ENCODE results near the gene ARHGAP23.

Gene ARHGAP23

DNA sequence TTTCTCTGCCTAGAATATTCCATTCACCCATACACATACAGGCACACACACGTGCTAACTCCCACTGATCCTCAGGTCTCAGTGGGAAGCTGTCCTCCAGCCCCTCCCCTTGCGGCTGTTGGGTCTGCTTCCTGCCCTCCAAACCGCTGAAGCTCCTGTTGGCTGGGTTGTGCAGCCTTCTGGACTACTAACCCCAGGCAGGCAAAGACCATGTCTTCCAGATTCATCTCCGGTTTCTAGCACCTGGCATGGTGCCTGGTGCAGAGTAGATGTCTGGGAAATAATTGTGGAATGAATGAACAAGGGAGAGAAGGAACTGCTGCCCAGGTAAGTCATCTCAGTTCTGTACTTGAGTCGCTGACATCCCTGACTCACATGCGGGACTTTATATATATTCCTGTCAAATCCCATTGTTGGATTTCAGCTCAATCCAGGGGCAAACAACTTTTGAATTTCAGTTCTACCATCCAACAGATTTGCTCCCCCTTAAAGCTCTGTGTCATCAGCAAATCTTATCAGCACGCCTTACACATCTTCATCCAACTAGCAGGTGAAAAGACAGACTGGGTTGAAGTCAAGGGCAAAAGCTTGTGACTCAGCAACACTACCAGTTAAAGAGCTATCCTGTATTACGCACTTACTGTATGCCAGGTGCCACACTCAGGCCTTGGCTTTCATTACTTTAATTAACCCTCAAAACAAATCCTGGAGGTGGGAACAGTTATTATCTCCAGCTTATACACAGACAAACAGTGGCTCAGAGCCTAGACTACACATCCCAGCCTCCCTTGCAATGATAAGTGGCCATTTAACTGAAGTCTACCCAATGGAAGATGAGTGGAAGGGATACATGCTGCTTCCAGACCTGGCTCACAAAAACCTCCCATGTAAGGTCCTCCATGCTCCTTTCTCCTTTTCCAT lies 126.4 kb downstream of the ARHGAP23 start:
- no peak for DNase-seq

DNA sequence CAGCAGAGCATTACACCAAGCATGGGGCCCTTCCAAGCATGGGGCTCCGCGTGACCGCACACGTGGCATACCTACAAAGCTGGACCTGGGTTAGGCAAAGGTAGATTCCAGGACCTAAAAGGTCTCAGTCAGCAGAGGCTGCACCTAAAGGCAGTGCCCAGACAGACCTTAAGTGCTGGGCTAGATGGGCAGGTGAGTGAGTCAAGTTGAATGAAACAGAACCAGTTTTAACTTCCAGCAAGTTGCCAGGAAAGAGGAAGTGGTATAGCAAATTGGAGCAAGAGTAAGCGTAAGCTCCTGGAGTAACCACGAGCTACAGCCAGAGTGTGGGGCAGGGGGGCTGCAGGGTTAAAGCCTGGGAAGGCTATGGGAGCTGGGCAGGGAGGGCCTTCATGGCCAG lies 128.0 kb downstream of the ARHGAP23 start:
- no peak for DNase-seq

DNA sequence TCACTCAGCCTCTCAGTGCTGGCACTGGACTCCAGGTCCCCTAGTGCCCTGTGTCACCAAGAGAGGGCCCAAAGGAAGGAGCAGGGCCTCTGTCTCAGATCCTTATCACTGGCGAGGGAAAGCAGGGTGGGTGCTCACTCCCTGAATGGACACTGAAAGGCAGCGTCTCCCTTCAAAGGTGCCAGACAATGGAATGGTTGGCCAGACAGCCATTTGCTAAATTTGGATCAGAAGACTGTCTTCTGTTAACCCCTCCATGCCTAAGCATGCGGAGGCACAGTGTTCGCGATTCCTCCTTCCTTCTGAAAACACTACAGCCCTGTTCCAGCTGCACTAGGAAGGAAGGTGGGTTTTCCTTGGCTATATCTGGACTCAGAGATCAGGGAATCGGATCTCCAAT lies 129.1 kb downstream of the ARHGAP23 start:
- no peak for DNase-seq

DNA sequence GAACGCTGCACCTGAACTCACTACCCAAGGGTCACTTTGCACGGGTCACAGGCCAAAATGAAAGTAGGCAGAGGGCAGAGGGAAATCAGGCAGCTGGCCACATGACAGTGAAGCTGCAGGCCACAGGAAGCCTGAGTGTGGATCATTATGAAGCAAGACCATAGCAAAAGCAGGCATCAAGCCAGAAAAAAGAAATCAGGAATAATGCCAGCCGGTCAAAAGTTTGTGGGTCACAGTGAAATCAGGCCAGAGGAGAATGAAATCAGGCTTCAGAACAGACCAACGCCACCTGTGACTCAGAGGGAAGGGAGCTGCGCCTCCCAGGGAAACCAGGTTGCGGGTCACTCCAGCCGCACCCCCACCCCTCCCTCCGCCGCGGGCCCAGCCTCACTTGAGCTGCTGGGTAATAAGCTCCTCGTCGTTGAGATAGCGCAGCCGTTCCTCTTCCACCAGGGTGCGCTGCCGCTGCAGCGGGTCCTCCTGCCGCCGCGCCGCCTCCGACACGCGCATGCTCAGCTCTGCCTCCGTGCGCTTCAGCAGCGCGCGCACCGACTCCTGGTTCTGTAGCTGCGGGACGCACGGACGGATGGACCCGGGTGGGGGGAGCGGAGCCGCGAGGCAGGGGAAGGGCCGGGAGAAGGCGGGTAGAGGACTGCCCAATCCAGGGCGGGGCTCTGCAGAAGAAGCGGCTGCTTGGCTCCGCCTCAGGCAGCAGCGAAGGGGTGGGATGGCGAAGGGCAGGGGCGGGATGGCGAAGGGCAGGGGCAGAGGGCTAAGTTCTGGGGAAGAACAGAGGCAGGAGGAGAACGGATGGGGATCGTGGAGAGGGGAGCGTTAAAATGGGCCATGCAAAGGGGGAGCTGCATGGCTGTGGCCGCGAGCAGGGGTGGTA lies 129.8 kb downstream of the ARHGAP23 start:
- peak; percentile 90 for DNase-seq

DNA sequence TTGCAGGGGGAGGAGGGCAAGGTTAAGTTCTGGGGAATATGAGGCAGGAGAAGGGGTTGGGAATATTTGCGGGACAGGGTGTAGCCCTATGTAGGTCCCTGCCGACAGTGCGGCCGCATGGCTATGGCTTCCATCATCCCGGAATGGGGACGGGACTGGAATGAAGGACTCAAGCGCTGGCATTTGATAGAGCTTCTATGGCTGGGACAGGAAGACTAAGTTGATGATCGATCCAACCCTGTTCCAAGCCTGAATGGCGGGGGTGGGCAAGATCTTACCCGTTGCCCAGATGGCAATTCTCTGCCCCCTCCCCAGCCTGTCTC lies 130.4 kb downstream of the ARHGAP23 start:
- no peak for DNase-seq

DNA sequence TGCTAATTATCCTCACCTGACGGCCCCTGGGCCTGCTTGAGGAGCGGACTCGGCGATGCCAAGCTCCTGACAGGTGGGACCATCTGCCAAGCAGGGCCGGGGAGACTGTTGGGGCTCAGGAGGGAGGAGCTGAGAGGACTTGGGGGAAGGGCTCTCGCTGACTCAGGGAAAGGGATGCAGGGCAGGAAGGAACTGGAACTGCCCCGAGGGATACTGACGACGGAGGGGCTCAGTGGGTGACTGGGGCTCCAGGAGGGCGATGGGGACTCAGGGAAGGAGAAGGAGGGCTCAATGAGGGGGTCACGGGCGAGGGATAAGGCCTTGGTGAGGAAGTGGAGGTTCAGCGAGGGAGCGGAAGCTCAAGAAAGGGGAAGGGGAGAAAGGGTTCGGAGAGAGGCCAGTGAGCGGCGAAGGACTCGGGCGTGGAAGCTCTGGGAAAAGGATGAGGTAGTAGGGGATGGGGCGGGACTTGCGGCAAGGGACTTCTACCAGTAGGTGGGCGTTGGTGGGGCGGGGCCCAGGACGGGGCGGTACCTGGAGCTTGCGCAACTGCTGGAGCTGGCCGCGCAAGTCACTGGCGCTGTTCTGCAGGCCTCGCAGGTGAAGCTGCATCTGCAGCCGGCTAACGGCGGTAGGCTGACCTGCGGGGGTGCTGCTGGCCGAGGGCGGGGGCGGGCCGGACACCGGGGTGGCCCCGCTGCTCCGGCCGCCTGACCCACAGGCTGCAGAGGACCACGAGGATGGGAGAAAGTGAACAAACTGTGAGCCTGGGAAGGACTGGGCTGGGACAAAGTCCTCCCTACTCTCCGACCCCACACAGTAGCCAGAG lies 131.0 kb downstream of the ARHGAP23 start:
- peak; percentile 93 for DNase-seq

DNA sequence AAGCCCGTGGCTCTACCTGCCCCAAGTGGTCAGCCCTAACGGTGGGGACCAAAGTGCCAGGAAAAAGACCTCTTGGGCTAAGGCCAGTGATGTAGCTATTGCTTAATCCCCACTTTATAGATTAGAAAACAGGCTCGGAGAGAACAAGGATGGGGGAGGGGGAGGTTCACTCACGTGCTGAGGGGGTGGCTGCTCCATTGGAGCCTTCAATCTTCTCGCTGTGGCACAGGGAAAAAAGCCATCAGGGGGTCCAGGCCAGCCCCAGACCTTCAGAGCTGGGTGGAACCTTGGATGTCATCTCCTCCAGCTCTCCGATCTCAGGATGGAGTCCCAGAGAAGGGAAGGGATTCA lies 131.6 kb downstream of the ARHGAP23 start:
- DNase-seq, result no peak

DNA sequence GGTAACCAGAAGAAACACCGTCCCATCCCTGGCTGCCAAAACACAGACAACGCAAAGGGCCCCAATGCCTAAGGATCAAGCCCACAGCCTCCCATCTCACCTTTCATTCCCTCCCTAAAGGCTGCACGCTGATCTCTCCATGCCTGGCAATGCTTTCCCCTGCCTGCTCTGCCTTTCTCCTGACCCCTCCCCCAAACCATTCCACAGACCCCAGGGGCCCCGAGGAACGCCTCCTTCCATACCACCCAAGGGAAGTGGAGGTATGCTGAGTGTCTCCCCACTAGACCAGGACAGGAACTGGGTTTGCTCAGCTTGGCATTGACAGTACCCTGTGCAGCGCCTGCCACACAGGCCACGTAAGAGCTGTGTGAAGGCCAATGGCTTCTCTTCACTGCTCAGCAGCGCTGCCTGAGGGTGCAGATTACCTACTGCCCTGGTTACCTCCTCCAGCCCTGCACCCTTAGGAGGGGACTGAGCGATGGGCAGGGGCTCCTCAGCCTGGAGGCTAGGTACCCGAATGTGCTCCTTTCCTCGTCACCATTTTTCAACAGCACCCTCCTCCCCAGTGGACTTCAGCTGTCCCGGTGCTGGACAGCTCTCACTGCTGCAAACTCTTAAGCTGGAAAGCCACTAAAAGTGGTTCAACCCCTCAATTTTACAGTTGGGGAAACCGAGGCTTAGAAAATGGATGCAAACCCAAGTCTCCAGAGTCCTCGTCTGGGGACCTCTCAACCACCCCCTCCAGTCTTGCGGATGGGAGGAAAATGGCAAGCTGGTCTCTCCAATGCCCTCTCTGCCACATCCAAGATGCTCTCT lies 132.4 kb downstream of the ARHGAP23 start:
- no peak for DNase-seq

DNA sequence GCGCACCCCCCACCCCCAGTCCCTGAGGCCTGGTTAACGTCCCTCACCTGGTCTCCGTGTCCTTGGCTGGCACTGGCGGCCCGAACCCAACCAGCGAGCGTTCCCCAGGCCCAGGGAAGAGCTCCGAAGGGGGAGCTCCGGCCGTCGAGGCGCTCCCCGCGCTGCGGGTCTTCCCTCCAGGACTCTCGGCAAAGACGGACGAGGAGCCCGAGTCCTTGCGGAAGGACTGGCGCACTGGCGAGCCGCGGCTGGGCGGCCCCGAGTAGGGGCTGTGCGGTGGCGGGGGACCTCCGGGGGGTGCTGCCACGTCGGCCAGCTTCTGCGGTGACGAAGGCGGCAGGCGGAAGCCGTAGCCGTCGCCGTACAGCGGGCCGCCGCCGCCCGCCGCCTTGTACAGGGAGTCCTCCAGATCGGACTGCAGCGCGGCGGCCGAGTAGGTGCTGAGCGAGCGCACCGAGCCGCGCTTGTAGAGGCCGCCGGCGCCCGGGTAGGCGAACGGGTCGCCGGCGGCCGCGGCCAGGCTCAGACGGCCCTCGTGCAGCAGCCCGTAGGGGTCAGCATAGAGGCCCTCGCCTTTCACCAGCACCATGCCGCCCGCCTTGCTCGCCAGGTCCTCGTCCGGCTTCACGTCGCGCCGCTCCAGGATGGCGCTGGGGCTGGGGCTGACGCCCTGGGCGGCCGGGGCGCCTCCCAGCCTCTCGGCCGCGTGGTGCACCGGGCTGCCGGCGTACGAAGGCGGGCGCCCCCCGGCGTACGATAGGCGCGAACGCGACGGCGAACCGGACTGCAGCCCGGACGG lies 133.4 kb downstream of the ARHGAP23 start:
- DNase-seq, result no peak
